GM18868 (cell line): ENCODE results near the gene IL17RA.

Experiments
- ATAC-seq: cut with Tn5 transposase; IDR thresholded peaks from one replicate; pipeline ENCODE4 v1.9.1; 2021; ENCODE audit warnings: mild to moderate bottlenecking, moderate library complexity; ENCODE audit not compliant: unreplicated experiment

Gene IL17RA

GRCh38 chr22:17105143-17106129 lies 20.6 kb downstream of the IL17RA start:
- no peak for ATAC-seq

- no peak for ATAC-seq
Observed at GRCh38 chr22:17106161-17106784, 21.5 kb downstream of the IL17RA start.

- ATAC-seq: no peak
Observed at GRCh38 chr22:17106785-17107546, 22.2 kb downstream of the IL17RA start.

DNA sequence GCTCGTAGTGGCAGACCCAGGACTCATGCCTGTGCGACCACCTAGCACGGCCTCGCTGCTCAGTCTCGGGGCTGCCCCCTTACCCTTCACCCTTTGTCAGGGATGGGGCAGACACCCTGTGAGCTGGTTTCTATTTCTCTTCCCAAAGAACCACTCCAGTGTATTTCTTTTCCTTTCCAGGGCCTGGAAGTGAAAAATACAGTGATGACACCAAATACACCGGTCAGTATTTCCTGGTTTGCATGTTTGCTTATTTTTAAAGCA lies 22.7 kb downstream of the IL17RA start:
- ATAC-seq: no peak

- no peak for ATAC-seq
Observed at GRCh38 chr22:17108256-17109112, 23.7 kb downstream of the IL17RA start.

GRCh38 chr22:17109113-17109865 lies 24.5 kb downstream of the IL17RA start:
- no peak for ATAC-seq

- ATAC-seq: no peak
Observed at GRCh38 chr22:17109976-17110375, 25.2 kb downstream of the IL17RA start.

- ATAC-seq: no peak
Observed at GRCh38 chr22:17110791-17111550, 26.2 kb downstream of the IL17RA start.

DNA sequence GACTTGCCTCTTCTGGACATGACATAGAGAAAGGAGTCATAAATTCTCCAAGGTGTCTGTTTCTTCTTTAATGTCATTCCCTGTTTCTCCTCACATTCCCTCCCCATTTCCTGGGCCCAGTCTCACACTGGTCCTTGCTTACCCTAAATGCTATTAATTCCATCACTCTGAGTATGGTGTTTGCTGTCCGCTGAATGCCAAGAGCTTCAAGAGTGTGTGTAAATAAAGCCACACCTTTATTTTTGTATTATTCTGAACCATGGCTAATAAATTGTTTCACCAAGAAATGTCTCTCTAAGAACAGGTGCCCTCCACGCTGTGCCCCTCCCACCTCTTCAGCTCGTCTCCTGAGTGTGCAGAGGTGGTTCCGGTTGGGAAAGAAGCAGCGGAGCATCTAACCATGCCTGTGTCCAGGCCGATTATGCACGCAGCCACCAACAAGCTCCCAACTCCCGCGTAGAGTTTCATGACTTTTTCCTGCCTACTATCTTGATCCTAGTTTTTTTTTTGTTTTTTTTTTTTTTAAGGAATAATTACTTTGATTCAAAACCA lies 27.8 kb downstream of the IL17RA start:
- no peak for ATAC-seq

DNA sequence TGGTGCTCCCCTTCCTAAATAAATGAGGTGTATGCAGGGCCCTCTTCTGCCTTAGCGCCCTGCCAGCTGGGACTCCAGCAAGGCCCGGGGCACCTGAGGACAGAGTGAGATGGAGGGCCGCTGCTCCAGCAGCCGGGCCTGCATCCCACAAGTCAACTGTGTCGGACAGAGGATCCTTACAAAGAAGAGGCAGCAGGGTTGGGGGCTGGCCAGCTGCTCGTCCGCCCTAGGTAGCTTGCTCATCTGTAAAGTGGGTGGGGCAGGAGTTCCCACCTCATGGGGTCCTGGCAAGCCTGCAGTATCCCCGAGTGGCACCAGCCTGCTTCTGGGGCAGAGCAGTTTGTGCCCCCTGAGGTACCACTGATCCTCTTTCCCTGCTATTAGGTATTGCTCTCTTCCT lies 28.8 kb downstream of the IL17RA start:
- no peak for ATAC-seq

- no peak for ATAC-seq
Observed at GRCh38 chr22:17114173-17114897, 29.5 kb downstream of the IL17RA start.

GRCh38 chr22:17114898-17115235 lies 30.1 kb downstream of the IL17RA start:
- no peak for ATAC-seq

GRCh38 chr22:17115236-17115635 lies 30.4 kb downstream of the IL17RA start:
- ATAC-seq: no peak

DNA sequence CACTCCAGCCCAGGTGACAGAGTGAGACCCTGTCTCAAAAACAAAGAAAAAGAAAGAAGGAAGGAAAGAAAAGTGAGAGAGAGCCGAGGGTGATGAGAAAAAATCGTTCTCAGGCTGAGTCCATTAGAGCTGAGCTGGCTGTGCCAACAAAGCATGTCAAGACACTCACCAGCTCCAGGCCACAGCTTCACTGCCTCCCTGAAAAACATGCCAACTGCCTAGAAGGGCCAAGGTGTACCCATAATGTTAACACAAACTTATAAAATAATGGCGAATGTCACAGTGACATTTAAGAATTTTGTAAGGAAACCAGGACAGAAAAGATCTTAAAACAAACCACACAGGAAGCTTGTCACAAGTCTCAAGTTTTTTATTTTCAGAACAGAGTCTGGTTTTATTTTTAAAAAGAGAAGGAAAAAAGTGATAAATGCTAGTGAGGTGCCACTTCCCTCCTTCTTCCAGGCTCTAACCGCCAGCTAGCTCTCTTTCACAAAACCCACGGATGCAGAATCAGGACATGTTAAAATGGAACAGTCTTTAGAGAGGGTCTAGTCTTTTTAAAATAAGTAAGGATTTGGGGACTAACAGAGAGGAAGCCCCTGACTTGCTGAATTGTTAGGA lies 31.3 kb downstream of the IL17RA start:
- no peak for ATAC-seq

- ATAC-seq: no peak
Observed at GRCh38 chr22:17116572-17117330, 32.0 kb downstream of the IL17RA start.

DNA sequence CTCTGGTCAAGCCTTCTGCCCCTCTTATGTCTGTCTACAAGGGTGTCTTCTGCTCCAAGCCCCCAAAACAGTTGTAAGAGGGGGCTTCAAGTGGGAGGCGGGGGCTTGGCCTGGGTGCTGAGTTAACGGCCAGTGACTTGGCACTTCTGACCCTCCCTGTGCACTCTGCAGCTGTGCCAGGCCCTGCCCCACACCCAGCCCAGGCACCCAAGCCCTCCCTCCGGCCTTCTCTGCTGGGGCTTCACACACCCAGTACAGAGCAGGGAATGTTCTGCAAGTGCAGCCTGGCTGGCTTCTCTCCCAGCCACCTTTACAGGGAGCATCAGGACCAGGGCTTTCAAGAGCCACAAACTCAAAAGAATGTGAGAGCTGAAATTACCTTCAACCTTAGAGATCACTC lies 32.6 kb downstream of the IL17RA start:
- no peak for ATAC-seq

DNA sequence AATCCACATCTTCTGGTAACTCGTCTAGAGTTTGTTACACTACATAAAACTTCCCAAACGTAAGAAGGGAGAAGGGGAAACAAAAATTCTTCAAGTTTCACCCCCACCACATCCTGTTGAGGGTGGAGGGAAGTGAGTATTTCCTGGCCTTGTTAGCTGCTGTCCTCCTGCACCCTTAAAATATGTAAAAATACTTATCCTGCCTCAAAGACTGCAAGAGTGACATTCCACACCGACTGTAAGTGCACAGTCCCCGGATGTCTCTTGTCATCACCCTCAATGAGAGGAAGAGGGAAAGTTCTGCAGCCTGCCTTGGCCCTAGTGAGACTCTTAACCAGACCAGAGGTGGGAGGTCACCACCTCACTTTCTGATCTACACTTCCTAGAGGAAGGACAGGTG lies 33.1 kb downstream of the IL17RA start:
- no peak for ATAC-seq
